M059J (cell line): ENCODE data around the gene CRELD2. TPM values are rescaled to one million over a fixed set of nuclear protein-coding genes. Genes with fewer than 3 reads are reported as not detected.

Experiments used
- DNase-seq: peaks from one replicate; pipeline ENCODE4 v3.0.0-alpha.2; 2012; ENCODE audit warnings: low read depth
- total RNA-seq: library from RNA; depleted of rRNA; stranded (reverse); fragments of >200 nt; shearing (Covaris generic); gene quantifications from 2 replicates; pipeline ENCODE4 v1.2.3, GENCODE V29; 2014

The CRELD2 gene
- total RNA-seq, 1 experiment from 2014 or later = 83.7 TPM

DNA sequence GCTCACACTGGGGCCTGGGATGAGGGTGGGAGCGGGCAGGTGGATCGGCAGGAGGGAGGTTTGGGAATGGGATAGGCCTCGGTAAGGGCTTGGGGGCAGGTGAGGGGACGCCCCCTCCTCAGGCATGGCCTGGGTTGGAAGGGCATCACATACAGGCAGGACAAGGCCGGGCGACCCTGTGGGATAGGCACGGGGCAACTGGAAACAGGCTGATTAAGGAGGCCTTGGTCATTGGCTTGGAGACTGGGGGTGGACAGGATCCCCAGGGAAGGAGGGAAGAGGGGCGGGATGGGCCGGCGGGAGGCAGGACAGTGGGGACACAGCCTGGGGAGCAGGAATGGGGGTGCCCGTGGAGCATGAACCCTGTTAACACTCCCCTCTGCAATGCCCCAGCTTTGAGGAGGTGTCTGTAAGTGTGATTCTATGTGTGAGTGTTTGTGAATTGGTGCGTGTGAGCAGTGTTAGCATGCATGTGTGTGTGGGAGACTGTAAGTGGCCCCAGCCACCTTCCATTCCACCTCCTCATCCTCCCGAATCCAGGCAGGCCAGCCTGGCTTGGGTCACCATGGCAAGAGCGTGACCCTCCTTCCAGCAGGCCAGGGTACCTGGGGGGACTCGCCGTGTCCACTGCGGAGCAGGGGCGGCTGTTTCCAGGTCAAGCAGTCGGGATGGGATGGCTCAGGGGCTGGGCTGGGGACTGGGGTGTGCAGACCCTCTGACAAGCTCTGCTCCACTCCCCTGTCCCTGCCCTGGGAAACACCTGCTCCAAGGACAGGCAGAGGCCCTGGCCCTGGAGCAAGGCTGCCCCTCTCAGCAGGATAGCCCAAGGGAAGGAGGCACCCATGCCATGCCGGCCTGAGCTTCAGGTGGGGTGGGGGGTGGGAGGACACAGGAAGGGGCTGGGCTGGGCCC lies 38.7 kb downstream of the CRELD2 start:
- DNase-seq = no peak

- no peak for DNase-seq
Observed at GRCh38 chr22:49957826-49958365, 39.5 kb downstream of the CRELD2 start.

DNA sequence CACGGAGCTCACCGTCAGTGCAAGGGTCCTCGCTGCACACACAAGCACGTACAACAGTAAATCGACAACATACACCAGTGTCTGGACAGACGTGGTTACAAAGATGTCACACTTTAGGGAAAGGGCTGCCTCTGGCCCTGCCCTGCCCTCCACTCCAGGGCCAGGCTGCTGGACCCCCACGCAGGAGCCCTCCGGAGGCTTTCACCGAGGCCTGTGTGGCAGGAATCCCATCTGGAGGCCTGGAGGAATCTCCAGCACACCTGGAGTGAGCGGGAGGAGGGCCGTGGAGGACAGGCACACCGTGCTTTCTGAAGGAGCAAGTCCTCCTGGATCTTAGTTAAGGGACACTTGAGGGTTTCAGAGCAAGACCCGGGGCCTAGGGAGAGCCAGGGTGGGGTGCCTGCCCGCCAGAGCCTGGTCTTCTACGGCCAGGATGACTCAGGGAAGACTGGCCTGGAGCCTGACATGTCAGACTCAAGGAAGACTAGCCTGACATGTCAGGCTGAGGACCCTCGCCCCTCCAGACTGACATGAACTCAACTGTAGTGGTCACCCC lies 40.0 kb downstream of the CRELD2 start:
- no peak for DNase-seq

DNA sequence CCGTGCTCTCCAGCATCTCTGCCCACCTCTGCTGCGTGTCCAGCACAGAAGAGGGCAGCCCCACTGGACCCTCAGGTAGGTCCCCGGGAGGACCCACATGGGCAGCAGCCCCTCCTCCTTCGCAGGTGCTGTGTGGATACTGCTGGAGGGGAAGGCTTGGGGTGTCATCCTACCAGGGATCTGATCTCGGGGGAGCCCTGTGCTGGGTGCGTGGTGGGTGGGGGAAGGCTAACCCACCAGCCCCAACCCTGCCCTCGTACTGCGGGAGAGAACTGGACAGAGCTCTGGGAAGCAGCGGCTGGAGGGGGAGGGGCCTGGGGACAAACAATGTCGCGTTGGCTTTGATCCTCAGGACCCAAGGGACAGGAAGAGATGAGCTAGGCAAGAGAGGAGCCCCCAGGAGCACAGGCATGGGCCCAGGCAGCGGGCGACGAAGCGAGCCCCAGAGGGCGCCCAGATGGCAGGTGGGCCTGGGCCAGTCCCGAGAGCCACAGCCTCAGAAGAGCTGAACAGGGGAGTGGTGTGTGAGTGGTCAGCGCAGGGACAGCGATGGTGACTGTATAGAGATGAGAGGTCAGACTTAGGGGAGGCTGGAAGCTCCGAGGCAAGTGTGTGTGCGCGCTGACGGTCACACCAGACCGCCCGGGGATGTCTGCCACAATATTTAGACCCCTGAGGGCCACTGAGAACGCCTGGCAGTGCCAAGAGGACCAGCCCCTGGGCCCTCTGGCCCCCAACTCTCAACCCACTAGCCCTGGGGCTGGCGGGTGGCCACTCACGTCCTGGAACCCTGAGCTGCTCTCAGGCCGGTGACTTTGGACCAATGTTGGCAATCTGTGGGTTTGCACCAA lies 40.7 kb downstream of the CRELD2 start:
- DNase-seq = no peak

DNA sequence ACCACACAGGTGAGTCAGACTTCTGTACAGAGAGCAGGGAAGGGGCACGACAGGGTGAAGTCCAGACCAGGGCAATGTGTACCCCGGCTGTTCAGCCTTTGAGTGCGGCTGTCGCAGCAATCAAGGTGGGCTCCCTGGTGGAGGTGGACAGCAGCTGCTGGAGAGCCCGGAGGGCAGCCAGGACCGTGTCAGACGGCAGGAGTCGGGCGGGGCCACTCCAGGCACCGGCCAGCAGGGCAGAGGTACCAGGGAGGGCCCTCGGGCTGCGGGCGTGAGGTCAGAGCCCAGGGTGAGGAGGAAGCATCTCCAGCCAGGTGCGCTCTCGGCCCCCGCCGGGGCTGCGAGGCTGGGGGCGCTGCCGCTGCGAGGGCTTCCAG lies 41.3 kb downstream of the CRELD2 start:
- DNase-seq = peak; percentile 77

DNA sequence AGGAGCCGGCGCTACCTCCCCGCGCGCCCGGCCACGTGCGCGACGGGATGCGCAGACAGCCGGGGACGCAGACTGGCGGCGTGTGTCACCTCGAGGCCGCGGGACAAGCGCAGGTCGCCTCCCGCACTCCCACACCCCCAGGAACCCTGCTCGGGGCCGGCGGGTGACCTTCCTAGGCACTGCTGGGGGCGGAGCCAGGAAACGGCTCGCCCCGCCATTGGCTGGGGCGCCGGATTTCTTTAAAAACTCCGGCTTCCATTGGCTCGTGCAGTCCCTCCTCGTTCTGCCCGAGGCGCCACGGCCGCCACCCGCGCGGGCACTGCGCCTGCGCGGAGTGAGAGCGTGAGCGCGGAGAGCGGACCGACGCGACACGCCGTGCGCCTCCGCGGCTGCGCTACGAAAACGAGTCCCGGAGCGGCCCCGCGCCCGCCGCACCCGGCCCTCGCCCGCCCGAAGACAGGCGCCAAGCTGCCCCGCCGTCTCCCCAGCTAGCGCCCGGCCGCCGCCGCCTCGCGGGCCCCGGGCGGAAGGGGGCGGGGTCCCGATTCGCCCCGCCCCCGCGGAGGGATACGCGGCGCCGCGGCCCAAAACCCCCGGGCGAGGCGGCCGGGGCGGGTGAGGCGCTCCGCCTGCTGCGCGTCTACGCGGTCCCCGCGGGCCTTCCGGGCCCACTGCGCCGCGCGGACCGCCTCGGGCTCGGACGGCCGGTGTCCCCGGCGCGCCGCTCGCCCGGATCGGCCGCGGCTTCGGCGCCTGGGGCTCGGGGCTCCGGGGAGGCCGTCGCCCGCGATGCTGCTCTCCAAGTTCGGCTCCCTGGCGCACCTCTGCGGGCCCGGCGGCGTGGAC lies 41.9 kb downstream of the CRELD2 start, which contains the start of gene PIM3:
PIM3 (plus strand) TSS at position 614 of the 846 bp plus-strand sequence; CDS start at position 790, 176 bp downstream.
- peak; percentile 93 for DNase-seq

DNA sequence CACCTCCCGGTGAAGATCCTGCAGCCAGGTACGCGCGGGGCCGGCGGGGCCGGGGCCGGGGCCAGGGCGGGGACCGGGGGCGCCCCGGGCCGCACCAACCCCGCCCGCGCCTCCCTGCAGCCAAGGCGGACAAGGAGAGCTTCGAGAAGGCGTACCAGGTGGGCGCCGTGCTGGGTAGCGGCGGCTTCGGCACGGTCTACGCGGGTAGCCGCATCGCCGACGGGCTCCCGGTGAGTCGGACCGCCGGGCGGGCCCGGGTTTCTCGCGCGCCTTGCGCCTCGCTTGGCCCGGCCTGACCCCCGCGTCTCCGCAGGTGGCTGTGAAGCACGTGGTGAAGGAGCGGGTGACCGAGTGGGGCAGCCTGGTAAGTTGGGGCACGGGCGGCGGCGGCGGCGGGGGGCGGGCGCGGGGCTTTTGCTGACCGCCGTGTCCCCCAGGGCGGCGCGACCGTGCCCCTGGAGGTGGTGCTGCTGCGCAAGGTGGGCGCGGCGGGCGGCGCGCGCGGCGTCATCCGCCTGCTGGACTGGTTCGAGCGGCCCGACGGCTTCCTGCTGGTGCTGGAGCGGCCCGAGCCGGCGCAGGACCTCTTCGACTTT lies 42.7 kb downstream of the CRELD2 start:
- no peak for DNase-seq

DNA sequence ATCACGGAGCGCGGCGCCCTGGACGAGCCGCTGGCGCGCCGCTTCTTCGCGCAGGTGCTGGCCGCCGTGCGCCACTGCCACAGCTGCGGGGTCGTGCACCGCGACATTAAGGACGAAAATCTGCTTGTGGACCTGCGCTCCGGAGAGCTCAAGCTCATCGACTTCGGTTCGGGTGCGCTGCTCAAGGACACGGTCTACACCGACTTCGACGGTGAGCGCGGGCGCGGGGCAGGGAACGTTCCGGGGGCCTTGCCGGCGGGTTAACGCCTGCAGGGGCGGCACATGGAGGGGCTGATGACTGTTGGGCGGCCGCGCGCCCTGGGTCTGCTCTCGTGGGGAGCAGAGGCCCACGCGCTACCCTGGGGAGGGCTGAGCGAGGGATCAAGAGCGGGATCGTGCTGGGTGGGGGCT lies 43.2 kb downstream of the CRELD2 start:
- no peak for DNase-seq

GRCh38 chr22:49962012-49962750 lies 43.7 kb downstream of the CRELD2 start:
- peak; percentile 85 for DNase-seq

- DNase-seq = no peak
Observed at GRCh38 chr22:49962751-49963646, 44.6 kb downstream of the CRELD2 start.

DNA sequence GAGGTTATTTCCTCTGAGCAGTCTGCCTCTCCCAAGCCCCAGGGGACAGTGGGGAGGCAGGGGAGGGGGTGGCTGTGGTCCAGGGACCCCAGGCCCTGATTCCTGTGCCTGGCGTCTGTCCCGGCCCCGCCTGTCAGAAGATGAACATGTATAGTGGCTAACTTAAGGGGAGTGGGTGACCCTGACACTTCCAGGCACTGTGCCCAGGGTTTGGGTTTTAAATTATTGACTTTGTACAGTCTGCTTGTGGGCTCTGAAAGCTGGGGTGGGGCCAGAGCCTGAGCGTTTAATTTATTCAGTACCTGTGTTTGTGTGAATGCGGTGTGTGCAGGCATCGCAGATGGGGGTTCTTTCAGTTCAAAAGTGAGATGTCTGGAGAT lies 45.2 kb downstream of the CRELD2 start:
- no peak for DNase-seq

DNA sequence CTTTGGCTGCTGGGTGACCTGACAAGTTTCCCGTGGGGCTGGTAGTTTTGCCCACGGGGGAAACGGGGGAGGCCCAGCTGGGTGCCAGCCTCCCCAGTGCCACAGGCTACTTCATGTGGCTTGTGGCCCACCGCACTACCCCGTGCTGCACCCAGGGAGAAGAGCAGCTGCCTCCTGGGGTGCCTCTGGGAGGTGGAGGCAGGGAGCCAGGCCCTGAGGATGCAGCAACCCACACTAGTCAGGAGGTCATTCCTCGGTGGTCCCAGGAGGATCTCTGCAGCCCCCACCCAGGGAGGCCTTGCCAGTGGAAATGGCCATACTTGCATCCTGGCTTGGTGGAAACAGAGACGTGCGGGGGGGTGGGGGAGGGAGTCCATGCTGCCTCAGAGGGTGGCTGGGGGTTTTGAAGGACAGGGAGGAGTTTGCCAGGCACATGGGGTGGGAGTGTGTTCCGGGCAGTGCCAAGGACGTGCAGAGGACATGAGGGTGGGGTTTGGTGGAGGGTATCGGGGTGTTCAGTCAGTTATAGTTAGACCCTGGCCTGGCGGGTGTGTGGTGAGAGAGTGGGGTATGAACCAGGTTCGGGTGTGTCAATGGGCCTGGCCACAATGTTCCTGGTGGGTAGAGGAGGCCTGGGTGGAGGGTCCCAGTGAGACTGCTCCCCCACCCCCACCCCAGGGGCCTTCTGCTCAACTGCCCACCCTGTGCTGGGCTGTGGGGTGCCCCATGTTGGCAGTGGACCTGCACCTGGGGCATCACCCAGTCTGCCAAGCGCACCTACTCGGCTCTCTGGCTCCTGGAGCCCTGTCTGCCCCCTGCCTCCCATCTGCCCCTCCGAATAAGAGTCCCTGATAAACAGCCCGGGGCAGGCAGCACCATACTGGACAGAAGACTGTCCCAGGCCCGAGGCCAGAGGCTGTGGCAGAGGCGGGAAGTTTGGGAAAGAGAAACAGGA lies 46.0 kb downstream of the CRELD2 start:
- no peak for DNase-seq

- no peak for DNase-seq
Observed at GRCh38 chr22:49965091-49966040, 46.9 kb downstream of the CRELD2 start.

DNA sequence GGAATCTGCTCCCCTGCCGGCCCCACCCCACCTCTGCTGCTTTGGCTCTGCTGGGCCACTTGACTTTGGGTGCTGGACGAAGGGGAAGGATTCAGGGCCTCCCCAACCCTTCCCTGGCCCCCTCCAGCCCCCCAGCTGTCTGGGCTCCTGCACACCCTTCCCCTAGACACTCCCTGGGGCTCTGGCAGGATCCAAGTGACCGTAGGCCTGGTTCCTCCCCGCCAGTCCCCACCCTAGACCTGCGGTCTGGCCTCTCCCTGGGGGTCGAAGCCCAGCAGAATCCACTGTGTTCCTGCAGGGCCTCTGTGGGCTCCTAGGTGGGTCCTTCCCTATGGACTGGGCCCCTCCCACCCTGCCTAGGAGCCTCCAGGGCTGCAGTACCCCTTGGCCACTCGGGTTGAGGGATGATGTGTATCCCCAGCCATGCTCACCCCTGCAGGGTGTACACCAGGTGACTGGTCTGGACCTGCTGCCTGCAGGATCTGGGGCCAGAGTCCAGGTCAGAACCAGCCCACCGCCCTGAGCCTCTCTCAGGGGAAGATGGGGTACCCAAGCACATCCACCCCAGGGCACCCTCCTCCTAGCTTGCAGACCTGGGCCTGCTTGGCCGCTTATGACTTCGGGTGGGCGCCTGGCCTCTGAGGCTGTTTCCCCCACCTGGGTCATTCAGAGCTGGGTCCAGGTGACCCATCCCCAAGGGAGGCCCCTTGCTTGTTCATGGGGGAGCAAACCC lies 47.8 kb downstream of the CRELD2 start:
- DNase-seq = no peak

DNA sequence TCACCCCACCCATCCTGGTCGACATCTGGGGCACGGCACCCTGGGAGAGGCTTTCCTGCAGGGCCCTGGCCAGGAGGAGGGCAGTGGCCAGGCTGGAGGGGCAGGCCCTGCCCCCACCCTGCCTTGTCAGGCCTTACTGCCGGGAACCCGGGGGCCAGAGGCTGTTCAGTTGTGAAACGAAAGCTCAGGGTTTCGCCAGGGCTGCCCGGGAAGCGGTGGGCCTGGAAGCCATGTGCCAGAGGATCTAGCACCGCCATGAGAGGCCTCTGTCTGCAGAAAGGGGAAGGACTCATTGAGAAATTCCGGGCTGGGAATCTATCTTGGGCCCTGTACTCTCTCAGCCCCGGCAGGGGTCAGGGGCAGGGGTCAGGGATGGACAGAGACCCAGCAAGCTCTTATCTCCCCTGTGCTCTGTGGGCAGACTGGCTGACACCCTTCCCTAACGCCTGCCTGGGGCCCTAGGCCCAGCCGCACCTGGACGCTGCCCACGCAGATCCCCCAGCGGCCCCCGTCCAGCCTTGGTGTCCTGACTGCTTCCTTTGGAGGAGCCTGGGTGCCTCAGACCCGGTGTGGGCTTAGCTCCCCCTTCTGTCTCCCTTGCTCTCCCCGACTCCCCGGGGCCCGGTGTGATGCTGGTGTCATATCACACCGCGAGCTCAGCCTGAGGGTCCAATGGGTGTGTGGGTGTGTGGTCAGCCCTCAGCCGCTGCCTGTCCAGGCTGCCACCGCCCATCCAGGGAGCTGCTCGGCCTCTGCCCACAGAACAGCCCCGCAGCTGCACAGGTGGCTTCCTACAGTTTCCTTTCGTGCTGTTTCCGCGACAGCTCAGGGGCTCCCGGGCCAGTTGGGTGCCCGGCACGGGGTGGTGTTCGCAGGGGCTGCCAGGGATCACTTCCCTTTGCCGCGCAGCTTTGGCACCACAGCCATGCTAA lies 48.6 kb downstream of the CRELD2 start:
- DNase-seq = no peak
